Activated T-cell treated with anti-CD3 and anti-CD28 coated beads, Interleukin-2, amount 50 U/mL, for 72 hours (primary cell): ENCODE data around the gene PROM1. TPM values are rescaled to one million over a fixed set of nuclear protein-coding genes. Genes with fewer than 3 reads are reported as not detected.

ENCODE experiments used
- ATAC-seq, 2 donors: fragments of 150-1000 bp; cut with Tn5 transposase; replicated peaks in 1 of 2; 2 replicates each; pipeline ENCODE4 v1.10.0; 2021; ENCODE audit warnings: moderate library complexity in 2 of 2, mild to moderate bottlenecking in 1 of 2
- DNase-seq, 2 donors: peaks; one replicate each; pipeline ENCODE4 v3.0.0; 2021 to 2022; ENCODE audit warnings: mixed read lengths in 1 of 2
- H3K27ac Mint-ChIP-seq: one replicate; pipeline ENCODE4 v1.8.0; 2022; ENCODE audit warnings: mild to moderate bottlenecking, moderate library complexity, mixed read lengths
- H3K27me3 Mint-ChIP-seq: one replicate; pipeline ENCODE4 v1.8.0; 2022; ENCODE audit warnings: low read depth, mixed read lengths
- H3K36me3 Mint-ChIP-seq, 2 donors: one replicate each; pipeline ENCODE4 v1.8.0; 2022; ENCODE audit warnings: mixed read lengths in 2 of 2, mild to moderate bottlenecking in 1 of 2; ENCODE audit not compliant: insufficient read depth in 2 of 2
- H3K4me1 Mint-ChIP-seq: one replicate; pipeline ENCODE4 v1.8.0; 2022; ENCODE audit warnings: low read depth, mixed read lengths
- H3K4me3 Mint-ChIP-seq, 2 donors: one replicate each; pipeline ENCODE4 v1.8.0; 2022; ENCODE audit warnings: mild to moderate bottlenecking in 2 of 2, mixed read lengths in 2 of 2, moderate library complexity in 2 of 2
- H3K9me3 Mint-ChIP-seq, 2 donors: one replicate each; pipeline ENCODE4 v1.8.0; 2022; ENCODE audit warnings: mixed read lengths in 2 of 2
- total RNA-seq, 2 donors: library from RNA; stranded (reverse); gene quantifications; one replicate each; pipeline ENCODE4 v1.2.3, GENCODE V29; 2022

Gene PROM1
- total RNA-seq, 2 donors from 2014 or later, result 0.22 to 1.6 TPM

DNA sequence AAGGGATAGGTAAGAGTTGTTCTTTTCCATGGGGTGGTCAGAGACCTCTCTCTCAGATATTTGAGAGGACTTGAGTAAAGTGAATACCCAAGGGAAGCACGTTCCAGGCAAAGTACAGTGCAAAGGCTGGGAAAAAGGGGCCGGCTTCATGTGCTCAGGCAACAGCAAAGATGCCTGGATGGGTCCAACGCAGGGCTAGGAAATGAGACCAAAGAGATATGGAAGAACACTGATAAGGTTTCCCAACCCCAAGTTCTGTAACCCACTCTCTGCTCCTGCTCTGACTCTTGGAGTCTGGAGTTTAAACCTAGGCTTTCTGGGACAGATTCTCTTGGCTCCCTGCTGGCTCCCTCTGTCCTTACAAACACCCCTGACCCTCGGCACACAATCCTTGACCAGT lies 36.2 kb upstream of the PROM1 start:
- no peak for DNase-seq
- H3K36me3 Mint-ChIP-seq, result peaks cover 0 to 2% of the 10 kb centered on the region in 2 donors
- no peak for ATAC-seq
- H3K27me3 Mint-ChIP-seq, result no peaks in the 10 kb centered on the region
- peaks cover 0 to 2% of the 10 kb centered on the region in 2 donors for H3K9me3 Mint-ChIP-seq
- no peak overlapping the region for H3K4me3 Mint-ChIP-seq
- peaks cover 24% of the 10 kb centered on the region for H3K4me1 Mint-ChIP-seq
- no peak overlapping the region for H3K27ac Mint-ChIP-seq

DNA sequence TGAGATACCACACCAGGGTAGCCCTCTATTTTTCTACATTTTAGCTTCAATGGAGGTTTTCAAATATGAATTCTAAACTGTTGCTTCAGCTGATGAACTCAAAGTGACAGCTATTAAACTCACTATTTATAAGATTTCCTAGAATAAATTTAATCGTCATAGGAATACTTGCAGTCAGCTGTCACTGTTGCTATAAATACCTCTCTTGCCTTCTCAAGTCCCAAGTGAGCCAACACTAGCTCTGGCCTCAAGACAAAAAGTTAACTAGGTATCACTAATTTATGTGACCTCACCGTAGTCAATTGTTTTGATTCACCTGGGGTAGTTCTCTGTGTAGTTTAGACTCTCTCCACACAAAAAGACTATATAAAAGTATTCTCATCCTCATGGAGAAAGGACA lies 34.3 kb upstream of the PROM1 start:
- no peaks in the 10 kb centered on the region for H3K27me3 Mint-ChIP-seq
- ATAC-seq (no peak), DNase-seq (no peak)
- H3K27ac Mint-ChIP-seq, result no peak overlapping the region
- H3K9me3 Mint-ChIP-seq, result peaks cover 0 to 2% of the 10 kb centered on the region in 2 donors
- H3K4me1 Mint-ChIP-seq, result peaks cover 13% of the 10 kb centered on the region
- peaks cover 0 to 2% of the 10 kb centered on the region in 2 donors for H3K36me3 Mint-ChIP-seq
- H3K4me3 Mint-ChIP-seq, result no peak overlapping the region

DNA sequence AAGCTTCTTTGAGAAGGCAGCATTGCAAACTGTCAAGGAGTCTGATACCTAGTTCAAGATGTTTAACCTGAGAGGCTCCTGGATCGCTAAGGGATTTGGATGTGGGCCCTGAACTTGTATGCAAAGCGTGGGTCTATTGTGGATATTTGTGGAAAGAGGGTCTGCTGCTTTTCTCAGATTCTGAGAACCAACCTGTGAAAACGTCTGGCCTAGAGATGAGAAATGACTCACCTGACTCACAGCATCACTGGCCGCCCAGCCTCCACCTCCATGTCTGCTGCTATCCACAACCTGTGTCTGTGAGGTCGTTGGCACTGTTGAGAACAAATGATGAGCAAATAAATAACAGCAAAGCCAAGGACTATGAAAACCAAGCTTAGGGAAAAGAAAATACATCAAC lies 33.3 kb upstream of the PROM1 start:
- ATAC-seq, result no peak
- Mint-ChIP-seq H3K4me1 (peaks cover 4% of the 10 kb centered on the region), H3K27me3 (no peaks in the 10 kb centered on the region), H3K27ac (no peak overlapping the region), H3K9me3 (peaks cover 0 to 2% of the 10 kb centered on the region in 2 donors), H3K36me3 (peaks cover 0 to 2% of the 10 kb centered on the region in 2 donors), H3K4me3 (no peak overlapping the region)
- DNase-seq, result no peak

DNA sequence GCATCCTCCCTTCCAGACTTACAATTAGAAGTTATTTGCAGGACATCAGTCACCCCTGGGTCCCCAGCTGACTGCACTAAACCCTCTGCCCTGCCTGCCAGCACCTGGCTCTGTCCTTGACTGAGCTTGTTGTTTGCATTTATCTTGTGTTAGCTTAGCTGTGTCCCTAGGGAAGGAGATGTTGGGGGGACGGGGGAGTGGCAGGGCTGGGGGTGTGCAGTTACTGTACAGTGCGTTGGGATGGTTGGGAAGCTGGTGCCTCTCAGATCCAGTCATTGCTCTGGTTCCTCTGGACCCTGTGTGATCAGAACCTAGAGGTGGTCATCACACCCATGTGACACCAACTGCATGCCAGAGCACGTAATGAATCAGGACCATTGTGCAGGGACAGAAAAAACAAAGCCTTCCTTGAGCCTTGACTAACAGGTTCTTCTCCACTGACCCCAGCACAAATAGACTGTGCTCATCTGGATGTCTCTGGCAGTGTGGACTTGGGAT lies 32.7 kb upstream of the PROM1 start:
- Mint-ChIP-seq H3K36me3 (peaks cover 0 to 2% of the 10 kb centered on the region in 2 donors), H3K27ac (no peak overlapping the region), H3K4me3 (no peak overlapping the region), H3K27me3 (no peaks in the 10 kb centered on the region), H3K9me3 (no peaks in the 10 kb centered on the region), H3K4me1 (no peaks in the 10 kb centered on the region)
- ATAC-seq (no peak), DNase-seq (no peak)

DNA sequence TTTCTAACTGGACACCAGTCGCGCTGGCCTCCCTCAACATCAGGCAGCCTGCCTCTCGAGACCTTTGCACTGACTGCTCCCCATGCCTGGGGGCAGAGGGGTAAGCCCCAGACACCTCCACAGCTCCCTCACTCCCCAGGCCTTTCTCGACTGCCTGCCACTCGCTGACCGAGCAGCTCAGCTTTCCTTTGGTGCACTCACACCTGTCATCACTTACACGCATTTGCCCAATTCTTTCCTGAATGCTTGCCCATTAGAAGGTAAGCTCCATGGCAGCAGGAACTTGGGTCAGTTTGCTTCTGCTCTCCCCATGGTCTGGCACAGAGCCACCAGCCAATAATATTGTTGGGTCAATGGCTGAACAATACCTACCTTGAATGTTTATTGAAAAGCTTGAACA lies 32.2 kb upstream of the PROM1 start:
- Mint-ChIP-seq H3K36me3 (no peaks in the 10 kb centered on the region), H3K4me1 (no peaks in the 10 kb centered on the region), H3K27me3 (no peaks in the 10 kb centered on the region), H3K9me3 (no peaks in the 10 kb centered on the region), H3K4me3 (no peak overlapping the region), H3K27ac (no peak overlapping the region)
- ATAC-seq (no peak), DNase-seq (no peak)

DNA sequence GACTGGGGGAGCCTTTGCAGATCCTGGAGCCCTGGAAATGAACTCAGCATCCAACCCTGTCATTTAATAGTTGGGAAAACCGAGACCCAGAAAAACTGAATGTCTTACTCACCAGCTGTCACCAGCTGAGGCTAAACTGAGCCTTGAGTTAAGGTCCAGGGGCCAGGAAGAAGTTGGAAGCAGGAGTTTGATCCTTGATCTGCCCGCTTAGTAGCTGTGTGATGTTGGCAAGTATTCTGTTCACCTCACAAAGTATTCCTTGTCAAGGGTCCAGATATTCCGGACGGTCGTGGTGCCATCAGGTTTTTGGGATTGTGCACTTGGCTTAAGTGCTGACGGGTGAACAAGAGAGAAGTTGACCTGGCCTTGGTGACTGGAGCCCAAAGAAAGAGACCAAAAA lies 30.7 kb upstream of the PROM1 start:
- Mint-ChIP-seq H3K27me3 (peaks cover 6% of the 10 kb centered on the region), H3K4me3 (no peak overlapping the region), H3K4me1 (no peaks in the 10 kb centered on the region), H3K9me3 (no peaks in the 10 kb centered on the region), H3K36me3 (no peaks in the 10 kb centered on the region), H3K27ac (no peak overlapping the region)
- ATAC-seq, result no peak
- DNase-seq, result no peak

DNA sequence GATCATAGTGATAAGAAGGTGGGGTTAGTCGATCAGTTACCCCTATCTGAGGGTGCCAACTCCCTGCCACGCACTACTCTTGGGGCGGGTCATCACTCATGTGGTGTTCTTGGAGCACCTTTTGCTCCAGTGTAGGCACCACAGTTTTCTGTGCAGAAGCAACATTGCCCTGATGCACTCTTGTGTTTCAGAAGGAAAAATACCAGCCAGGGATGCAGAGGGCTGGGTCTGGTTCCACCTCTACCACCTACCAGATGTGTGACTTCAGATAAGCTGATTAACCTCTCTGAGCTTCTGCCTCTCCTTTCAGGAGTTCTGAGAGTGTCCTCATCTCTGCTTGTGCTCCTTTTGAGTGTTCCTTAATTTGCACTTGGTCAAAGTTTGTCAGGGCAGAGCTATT lies 29.9 kb upstream of the PROM1 start:
- DNase-seq (no peak), ATAC-seq (no peak)
- Mint-ChIP-seq H3K4me1 (no peaks in the 10 kb centered on the region), H3K27me3 (peaks cover 11% of the 10 kb centered on the region), H3K4me3 (no peak overlapping the region), H3K9me3 (no peaks in the 10 kb centered on the region), H3K36me3 (no peaks in the 10 kb centered on the region), H3K27ac (no peak overlapping the region)

DNA sequence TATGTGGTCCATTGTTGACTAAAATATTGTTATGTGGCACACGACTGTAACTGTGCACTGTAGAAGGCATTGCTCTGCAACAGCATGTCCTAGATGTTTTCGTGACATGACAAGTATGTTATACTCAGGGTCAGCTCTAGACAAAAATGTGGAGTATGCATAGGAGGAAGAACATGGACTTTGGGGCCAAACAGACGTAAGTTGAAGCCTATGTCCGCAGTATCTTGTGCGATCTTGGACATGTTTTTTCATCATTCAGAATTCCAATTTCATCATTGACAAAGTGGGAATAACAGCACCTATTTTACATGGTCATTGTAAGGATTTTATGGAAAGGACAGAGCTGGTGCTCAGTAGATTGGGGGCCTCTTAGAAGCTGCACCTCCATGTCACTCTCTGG lies 27.7 kb upstream of the PROM1 start:
- Mint-ChIP-seq H3K4me3 (no peak overlapping the region), H3K36me3 (no peaks in the 10 kb centered on the region), H3K4me1 (no peaks in the 10 kb centered on the region), H3K27me3 (peaks cover 11% of the 10 kb centered on the region), H3K9me3 (no peaks in the 10 kb centered on the region), H3K27ac (no peak overlapping the region)
- no peak for ATAC-seq
- no peak for DNase-seq

DNA sequence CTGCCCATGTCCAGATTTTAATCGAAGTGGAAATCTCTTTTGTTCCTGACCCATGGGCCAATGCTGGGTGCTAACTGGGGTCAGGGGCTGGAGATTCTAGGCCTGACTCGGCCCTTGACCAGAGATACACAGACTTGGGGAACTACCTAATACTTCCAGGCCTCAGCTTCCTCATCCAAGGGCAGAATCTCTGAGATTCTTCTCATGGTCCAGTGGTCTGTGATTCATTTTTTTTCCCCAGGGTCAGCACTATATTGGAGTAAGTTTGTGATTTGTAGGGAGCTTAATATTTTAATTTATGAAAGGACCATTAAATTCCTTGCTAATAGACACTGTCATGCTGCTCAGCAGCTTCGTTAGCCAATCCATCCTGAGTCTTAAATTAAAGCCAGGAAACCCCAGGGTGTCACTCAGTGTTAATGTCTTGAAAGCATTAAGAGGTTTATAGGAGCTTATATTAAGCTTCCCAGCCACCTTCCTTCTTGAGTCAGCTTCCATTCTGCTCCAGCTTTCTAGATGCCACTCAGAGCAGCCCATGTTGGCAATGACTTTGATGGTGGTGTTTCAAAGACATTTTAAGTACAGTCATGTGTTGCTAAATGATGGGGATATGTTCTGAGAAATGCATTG lies 27.0 kb upstream of the PROM1 start:
- no peaks in the 10 kb centered on the region for H3K36me3 Mint-ChIP-seq
- H3K27me3 Mint-ChIP-seq, result peaks cover 11% of the 10 kb centered on the region
- no peaks in the 10 kb centered on the region for H3K4me1 Mint-ChIP-seq
- no peak overlapping the region for H3K4me3 Mint-ChIP-seq
- H3K9me3 Mint-ChIP-seq, result no peaks in the 10 kb centered on the region
- DNase-seq (no peak), ATAC-seq (no peak)
- H3K27ac Mint-ChIP-seq, result no peak overlapping the region

DNA sequence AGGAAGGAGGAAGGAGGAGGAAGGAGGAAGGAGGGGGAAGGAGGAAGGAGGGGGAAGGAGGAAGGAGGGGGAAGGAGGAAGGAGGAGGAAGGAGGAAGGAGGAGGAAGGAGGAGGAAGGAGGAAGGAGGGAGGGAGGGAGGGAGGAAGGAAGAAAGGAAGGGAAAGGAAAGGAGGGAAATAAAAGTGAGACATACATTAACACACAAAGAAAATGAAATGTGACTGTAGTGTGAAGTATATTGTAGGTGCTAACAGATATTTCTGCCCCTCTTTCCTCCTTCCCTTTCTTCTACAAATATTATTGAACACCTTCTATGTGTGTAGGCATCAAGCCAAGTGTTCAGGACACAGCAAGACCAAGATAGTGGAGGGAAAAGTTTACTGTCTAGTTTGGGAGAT lies 26.4 kb upstream of the PROM1 start:
- Mint-ChIP-seq H3K4me3 (no peak overlapping the region), H3K27me3 (peaks cover 11% of the 10 kb centered on the region), H3K9me3 (no peaks in the 10 kb centered on the region), H3K4me1 (no peaks in the 10 kb centered on the region), H3K36me3 (no peaks in the 10 kb centered on the region), H3K27ac (no peak overlapping the region)
- ATAC-seq (no peak), DNase-seq (no peak)

DNA sequence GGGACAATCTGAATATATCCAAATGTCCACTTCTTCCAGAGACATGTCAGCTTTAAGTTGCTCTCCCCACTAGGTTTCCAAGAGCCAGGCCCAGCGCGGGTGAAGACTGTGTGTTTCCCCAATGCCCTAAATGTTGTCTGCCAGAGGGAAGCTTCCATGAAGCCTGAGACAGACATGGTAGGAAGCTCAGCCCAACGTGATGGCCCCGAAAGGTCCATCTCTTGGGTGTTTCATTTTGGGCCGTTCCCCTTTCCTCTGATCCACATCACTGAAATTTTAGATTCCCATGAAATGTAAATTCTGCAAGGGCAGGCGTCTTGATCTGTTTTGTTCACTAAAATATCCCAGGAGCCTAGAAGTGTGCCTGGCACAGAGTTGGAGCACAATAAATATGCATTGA lies 25.4 kb upstream of the PROM1 start:
- DNase-seq (no peak), ATAC-seq (no peak)
- Mint-ChIP-seq H3K9me3 (no peaks in the 10 kb centered on the region), H3K4me3 (no peak overlapping the region), H3K36me3 (no peaks in the 10 kb centered on the region), H3K27me3 (peaks cover 11% of the 10 kb centered on the region), H3K27ac (no peak overlapping the region), H3K4me1 (no peaks in the 10 kb centered on the region)

DNA sequence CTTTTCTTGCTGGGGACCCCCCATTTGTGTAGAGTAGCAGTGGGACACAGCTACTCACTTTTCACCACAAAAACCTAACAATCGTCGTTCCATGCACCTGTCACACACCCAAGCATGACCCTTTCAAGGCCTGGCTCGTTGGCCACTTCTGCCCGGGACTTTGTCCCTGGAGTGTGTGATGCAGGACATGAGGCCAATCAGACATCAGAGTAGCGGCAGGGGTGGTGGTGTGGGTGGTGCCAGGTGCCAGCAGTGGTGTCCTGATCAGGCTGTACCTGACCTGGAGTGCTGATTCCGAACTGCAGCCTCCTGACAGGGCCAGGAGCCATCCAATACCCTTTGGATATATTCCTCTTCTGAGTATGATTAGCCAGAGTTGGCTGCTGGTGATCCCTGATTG lies 23.1 kb upstream of the PROM1 start:
- ATAC-seq (no peak), DNase-seq (no peak)
- Mint-ChIP-seq H3K9me3 (no peaks in the 10 kb centered on the region), H3K27ac (no peak overlapping the region), H3K4me1 (no peaks in the 10 kb centered on the region), H3K4me3 (no peak overlapping the region), H3K36me3 (no peaks in the 10 kb centered on the region), H3K27me3 (peaks cover 11% of the 10 kb centered on the region)

DNA sequence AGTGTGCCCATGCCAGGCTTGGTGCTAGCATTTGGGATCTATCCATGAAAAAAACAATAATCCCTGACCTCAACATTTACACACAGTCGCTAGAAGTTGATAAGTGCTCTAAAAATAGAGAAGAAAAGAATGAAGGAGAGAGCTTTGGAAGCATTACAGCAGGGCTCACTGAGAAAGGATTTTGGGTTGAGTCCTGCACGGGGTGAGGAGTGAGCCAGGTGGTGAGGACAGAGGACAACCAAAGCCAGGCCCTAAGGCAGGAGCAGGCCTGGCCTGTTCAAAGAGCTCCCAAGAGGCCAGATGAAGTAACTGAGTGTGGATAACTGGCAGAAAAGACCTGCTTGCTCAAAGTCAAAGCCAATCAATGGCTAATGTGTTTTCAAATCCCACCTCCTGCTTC lies 20.7 kb upstream of the PROM1 start:
- H3K4me1 Mint-ChIP-seq, result no peaks in the 10 kb centered on the region
- no peaks in the 10 kb centered on the region for H3K36me3 Mint-ChIP-seq
- peaks cover 9% of the 10 kb centered on the region for H3K27me3 Mint-ChIP-seq
- H3K4me3 Mint-ChIP-seq, result no peak overlapping the region
- no peaks in the 10 kb centered on the region for H3K9me3 Mint-ChIP-seq
- no peak for DNase-seq
- no peak for ATAC-seq
- H3K27ac Mint-ChIP-seq, result no peak overlapping the region

DNA sequence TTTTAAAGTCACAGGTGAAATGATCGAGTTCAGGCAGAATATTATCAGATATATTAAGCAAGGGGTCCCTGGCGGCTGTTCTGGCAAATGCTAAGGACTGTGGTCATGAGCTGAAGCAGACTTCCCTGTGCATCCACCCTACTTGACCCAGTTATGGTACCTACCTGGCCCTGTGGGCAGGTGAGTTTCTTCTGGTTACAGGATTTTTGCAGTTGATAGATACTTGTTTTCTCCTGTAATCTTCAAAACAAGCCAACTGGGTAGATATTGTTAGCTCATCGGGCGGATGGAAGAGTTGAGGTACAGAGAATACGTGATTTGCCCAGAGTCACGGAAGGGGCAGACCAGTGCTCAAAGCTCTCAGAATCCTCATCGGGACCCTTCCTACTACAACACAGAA lies 18.5 kb upstream of the PROM1 start:
- Mint-ChIP-seq H3K4me1 (no peaks in the 10 kb centered on the region), H3K27ac (no peak overlapping the region), H3K27me3 (peaks cover 17% of the 10 kb centered on the region), H3K9me3 (no peaks in the 10 kb centered on the region), H3K4me3 (no peak overlapping the region), H3K36me3 (no peaks in the 10 kb centered on the region)
- no peak for DNase-seq
- ATAC-seq, result no peak
